Keratinocyte (primary cell): ENCODE data around the gene AMIGO1. TPM values are rescaled to one million over a fixed set of nuclear protein-coding genes. Genes with fewer than 3 reads are reported as not detected.

Source experiments
- DNase-seq: peaks from one replicate; pipeline ENCODE4 v3.0.0-alpha.2; 2011; ENCODE audit warnings: low read depth, missing footprints, low spot score
- FAIRE-seq: peaks from 2 replicates; lab custom pipeline; 2011; peaks lifted over from hg19 to GRCh38; lab: Jason Lieb, UNC
- H2AFZ ChIP-seq: 2 replicates; pipeline ENCODE4 v1.6.0; 2012; ENCODE audit warnings: low read length, control low read depth, inconsistent platforms; ENCODE audit not compliant: control insufficient read depth
- H3K27ac ChIP-seq: 2 replicates; pipeline ENCODE4 v1.5.1; 2011; ENCODE audit warnings: low read length; ENCODE audit not compliant: control insufficient read depth, insufficient read depth
- H3K27me3 ChIP-seq: 3 replicates; pipeline ENCODE4 v1.6.0; 2011; ENCODE audit warnings: low read length; ENCODE audit not compliant: control insufficient read depth, insufficient read depth; ENCODE audit errors: extremely low read depth
- H3K36me3 ChIP-seq, 2 experiments: 2 replicates in 1 of 2; 3 replicates in 1 of 2; pipeline ENCODE4 v1.5.1; 2011; ENCODE audit warnings: low read length in 2 of 2, mild to moderate bottlenecking in 1 of 2; ENCODE audit not compliant: control insufficient read depth in 2 of 2, insufficient read depth in 2 of 2; ENCODE audit errors: extremely low read depth in 1 of 2
- H3K4me1 ChIP-seq: 3 replicates; pipeline ENCODE4 v1.5.1; 2011; ENCODE audit warnings: low read length; ENCODE audit not compliant: control insufficient read depth, insufficient read depth; ENCODE audit errors: extremely low read depth
- H3K4me2 ChIP-seq: 3 replicates; pipeline ENCODE4 v1.6.0; 2011; ENCODE audit warnings: low read depth, low read length; ENCODE audit not compliant: control insufficient read depth, insufficient read depth; ENCODE audit errors: extremely low read depth
- H3K4me3 ChIP-seq, 3 experiments: fragments of 200-600 bp in 1 of 3; sonication (generic) in 1 of 3; 2 replicates in 2 of 3; 3 replicates in 1 of 3; pipeline ENCODE4 v1.5.1; 2011 to 2016; ENCODE audit warnings: low read length in 3 of 3, mild to moderate bottlenecking in 3 of 3, control low read depth in 2 of 3, inconsistent platforms in 1 of 3, low read depth in 1 of 3, mixed read lengths in 1 of 3, mixed run types in 1 of 3, moderate library complexity in 1 of 3; ENCODE audit not compliant: control insufficient read depth in 2 of 3, insufficient read depth in 2 of 3; ENCODE audit errors: extremely low read depth in 1 of 3
- H3K79me2 ChIP-seq: 2 replicates; pipeline ENCODE4 v1.6.0; 2012; ENCODE audit warnings: low read length; ENCODE audit not compliant: control insufficient read depth, insufficient read depth
- H3K9ac ChIP-seq: 3 replicates; pipeline ENCODE4 v1.6.0; 2011; ENCODE audit warnings: low read length; ENCODE audit not compliant: control insufficient read depth, insufficient read depth; ENCODE audit errors: extremely low read depth
- H3K9me1 ChIP-seq: 3 replicates; pipeline ENCODE4 v1.6.0; 2011; ENCODE audit warnings: low read length; ENCODE audit not compliant: control insufficient read depth, insufficient read depth; ENCODE audit errors: extremely low read depth
- H3K9me3 ChIP-seq: 2 replicates; pipeline ENCODE4 v1.5.1; 2012; ENCODE audit warnings: low read depth, low read length; ENCODE audit not compliant: control insufficient read depth
- H4K20me1 ChIP-seq: 3 replicates; pipeline ENCODE4 v1.6.0; 2011; ENCODE audit warnings: low read length; ENCODE audit not compliant: control insufficient read depth, insufficient read depth; ENCODE audit errors: extremely low read depth
- CTCF ChIP-seq, 3 experiments: IDR thresholded peaks in 1 of 3; conservative IDR thresholded peaks in 1 of 3; optimal IDR thresholded peaks in 1 of 3; 2 replicates in 2 of 3; 3 replicates in 1 of 3; pipeline versions ENCODE3 to v1.5.1; 2011; ENCODE audit warnings: low read length in 3 of 3, mild to moderate bottlenecking in 3 of 3, moderate library complexity in 2 of 3, control low read depth in 1 of 3, inconsistent platforms in 1 of 3; ENCODE audit not compliant: insufficient read depth in 2 of 3; ENCODE audit errors: extremely low read depth in 1 of 3
- EZH2 ChIP-seq: IDR thresholded peaks from one replicate; pipeline ENCODE4 v1.6.1; 2012; ENCODE audit warnings: inconsistent platforms, mild to moderate bottlenecking, low read length, moderate library complexity
- dilution Hi-C: fragments of 300-500 bp; cut with MboI; formaldehyde crosslinking; loops from one replicate; pipeline ENCODE4 v1.7.0; 2020; ENCODE audit warnings: low sequenced_read_pairs; ENCODE audit not compliant: extremely low pct_ligation_motif_present
- polyA plus RNA-seq, 5 experiments: library from polyadenylated mRNA; depleted of rRNA in 3 of 5; stranded (reverse) in 3 of 5; stranded (forward) in 1 of 5; unstranded in 1 of 5; fragments of >200 nt; gene quantifications; 1 replicate in 1 of 5; 2 replicates in 3 of 5; 3 replicates in 1 of 5; pipeline versions ENCODE4 v1.2.1 to v1.2.3, GENCODE V29; 2011 to 2012; ENCODE audit warnings: missing spikeins in 2 of 5, low read depth in 1 of 5, low replicate concordance in 1 of 5

AMIGO1 gene
- polyA plus RNA-seq, 1 donor (not counting 4 experiments of a cell fraction or from before 2014, with no cell fraction given) = 0.26 TPM

DNA sequence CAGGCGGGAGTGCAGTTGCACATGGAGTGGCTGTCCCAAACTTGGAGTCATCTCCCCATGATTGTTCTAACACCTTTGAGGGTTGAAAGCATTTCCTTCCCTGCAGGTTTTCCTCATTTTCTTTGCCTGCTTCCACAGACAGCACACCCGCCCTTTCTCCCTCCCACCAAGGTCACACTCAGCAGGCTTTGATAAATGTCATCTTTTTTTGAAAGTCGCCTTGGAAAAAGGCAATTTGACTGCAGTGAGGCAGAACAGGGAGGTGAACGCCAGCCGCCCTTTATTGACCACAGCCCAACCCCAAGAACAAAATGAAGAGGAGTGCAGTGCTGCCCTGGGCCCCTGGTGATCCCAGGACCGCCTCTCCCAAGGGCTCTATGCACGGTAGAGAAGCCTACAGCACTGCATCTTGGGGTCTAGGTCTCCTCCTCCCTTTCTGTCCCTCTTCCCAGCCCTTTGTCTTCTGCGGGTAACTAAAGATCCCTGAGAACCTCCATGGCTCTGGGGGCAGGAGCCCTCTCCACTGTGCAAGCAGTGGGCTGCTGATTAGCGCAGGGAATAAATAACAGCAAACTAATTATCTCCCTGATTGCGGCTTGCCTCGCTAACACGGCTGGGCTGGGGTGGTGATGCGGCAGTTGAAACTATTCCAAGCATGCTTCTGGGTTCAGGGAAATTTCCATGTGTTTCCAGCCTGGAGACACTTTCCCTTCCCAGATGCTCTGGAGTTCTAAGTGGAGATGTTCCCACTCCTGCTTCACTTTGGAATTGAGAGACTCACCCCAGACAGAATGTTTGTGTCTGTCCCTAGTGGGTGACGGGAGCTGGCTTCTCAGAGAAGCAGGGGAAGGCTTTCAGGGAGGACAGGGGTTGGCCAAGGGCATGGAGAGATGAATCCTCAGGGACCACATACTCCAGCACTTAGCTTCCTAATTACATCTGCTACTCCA, 11.8 kb upstream of the AMIGO1 start:
- Histone ChIP-seq H3K4me1 (peaks cover 7% of the 10 kb centered on the region), H3K27me3 (peaks cover 12% of the 10 kb centered on the region), H3K4me2 (no peak overlapping the region), H3K9ac (no peak overlapping the region), H3K36me3 (no peaks in the 10 kb centered on the region), H3K9me1 (no peaks in the 10 kb centered on the region), H3K4me3 (no peak overlapping the region), H4K20me1 (no peaks in the 10 kb centered on the region), H2AFZ (no peak overlapping the region), H3K27ac (no peak overlapping the region), H3K79me2 (no peaks in the 10 kb centered on the region), H3K9me3 (no peaks in the 10 kb centered on the region)
- TF ChIP-seq CTCF (optimal IDR thresholded peaks at IDR 0.05 in 1 of 3, IDR thresholded peaks at IDR 0.05 in 1 of 3, conservative IDR thresholded peaks at IDR 0.05 in 1 of 3; ENCODE audit: extremely low read depth in 1 of 3, insufficient read depth in 2 of 3, low read length in 3 of 3) (no peak), EZH2 (no peak)
- dilution Hi-C loops = no loop called here
- DNase-seq = no peak
- no peak for FAIRE-seq

- DNase-seq (no peak), FAIRE-seq (no peak)
- no peak for TF ChIP-seq CTCF (optimal IDR thresholded peaks at IDR 0.05 in 1 of 3, IDR thresholded peaks at IDR 0.05 in 1 of 3, conservative IDR thresholded peaks at IDR 0.05 in 1 of 3; ENCODE audit: extremely low read depth in 1 of 3, insufficient read depth in 2 of 3, low read length in 3 of 3)
- no peak for TF ChIP-seq EZH2
- Histone ChIP-seq H3K36me3 (no peaks in the 10 kb centered on the region), H3K27ac (no peak overlapping the region), H3K4me3 (no peak overlapping the region), H3K4me2 (no peak overlapping the region), H4K20me1 (no peaks in the 10 kb centered on the region), H3K9ac (no peak overlapping the region), H3K79me2 (no peaks in the 10 kb centered on the region), H3K9me1 (no peaks in the 10 kb centered on the region), H2AFZ (no peak overlapping the region), H3K27me3 (peaks cover 12% of the 10 kb centered on the region), H3K9me3 (no peaks in the 10 kb centered on the region), H3K4me1 (peaks cover 7% of the 10 kb centered on the region)
- dilution Hi-C loops = no loop called here
Observed at GRCh38 chr1:109517337-109517736, 7.8 kb upstream of the AMIGO1 start.
